Neural cell (in vitro differentiated cells): ENCODE data around the gene CTDP1. TPM values are rescaled to one million over a fixed set of nuclear protein-coding genes. Genes with fewer than 3 reads are reported as not detected.

ENCODE experiments used
- H2AFZ ChIP-seq: fragments of 200-600, 300-800 bp; sonication (generic), shearing (Covaris generic); 2 replicates; pipeline ENCODE4 v1.6.0; 2014; ENCODE audit warnings: low read depth, mild to moderate bottlenecking, antibody characterized with exemption, low read length, moderate library complexity
- H3F3A ChIP-seq: fragments of 200-600 bp; shearing (Covaris generic); 2 replicates; pipeline ENCODE4 v1.6.1; 2016; ENCODE audit warnings: mild to moderate bottlenecking, moderate library complexity, mixed read lengths, antibody characterized with exemption, low read length; ENCODE audit not compliant: insufficient read depth, poor library complexity, severe bottlenecking
- H3K27ac ChIP-seq: fragments of 200-600, 300-800 bp; sonication (generic), shearing (Covaris generic); 2 replicates; pipeline ENCODE4 v1.5.1; 2014; ENCODE audit warnings: mild to moderate bottlenecking, low read length, moderate library complexity
- H3K27me3 ChIP-seq: fragments of 300-800, 200-600 bp; sonication (generic), shearing (Covaris generic); 2 replicates; pipeline ENCODE4 v1.6.0; 2014; ENCODE audit warnings: mild to moderate bottlenecking, low read depth, low read length, moderate library complexity; ENCODE audit not compliant: insufficient read depth
- H3K36me3 ChIP-seq: fragments of 300-800, 200-600 bp; sonication (generic), shearing (Covaris generic); 2 replicates; pipeline ENCODE4 v1.5.1; 2014; ENCODE audit warnings: mild to moderate bottlenecking, antibody characterized with exemption, low read length, moderate library complexity; ENCODE audit not compliant: insufficient read depth
- H3K4me2 ChIP-seq: fragments of 300-800, 200-600 bp; sonication (generic), shearing (Covaris generic); 2 replicates; pipeline ENCODE4 v1.6.0; 2014; ENCODE audit warnings: mild to moderate bottlenecking, low read length
- H3K4me3 ChIP-seq: fragments of 300-800, 200-600 bp; sonication (generic), shearing (Covaris generic); 2 replicates; pipeline ENCODE4 v1.5.1; 2014; ENCODE audit warnings: mild to moderate bottlenecking, low read length, moderate library complexity
- H3K79me2 ChIP-seq: fragments of 200-600 bp; shearing (Covaris generic); replicated peaks from 2 replicates; pipeline ENCODE4 v1.6.0; 2014; ENCODE audit warnings: mild to moderate bottlenecking, low read length, moderate library complexity; ENCODE audit not compliant: insufficient read depth
- H3K9ac ChIP-seq: fragments of 300-800, 200-600 bp; sonication (generic), shearing (Covaris generic); 2 replicates; pipeline ENCODE4 v1.6.1; 2016; ENCODE audit warnings: mild to moderate bottlenecking, low read length, mixed read lengths
- H3K9me2 ChIP-seq: fragments of 200-600 bp; shearing (Covaris generic); 2 replicates; pipeline ENCODE4 v1.6.1; 2016; ENCODE audit warnings: mild to moderate bottlenecking, low read length, mixed read lengths; ENCODE audit not compliant: insufficient read depth
- H3K9me3 ChIP-seq: fragments of 200-600, 300-800 bp; sonication (generic), shearing (Covaris generic); 2 replicates; pipeline ENCODE4 v1.6.1; 2016; ENCODE audit warnings: mild to moderate bottlenecking, mixed run types, low read length, moderate library complexity, mixed read lengths
- H4K20me1 ChIP-seq: fragments of 200-600 bp; shearing (Covaris generic); 2 replicates; pipeline ENCODE4 v1.6.1; 2016; ENCODE audit warnings: mild to moderate bottlenecking, mixed run types; ENCODE audit not compliant: insufficient read depth
- CTCF ChIP-seq: fragments of 450-650 bp; IDR thresholded peaks from 2 replicates; pipeline ENCODE4 v1.5.1; 2014; ENCODE audit warnings: antibody characterized with exemption, mild to moderate bottlenecking, moderate library complexity; ENCODE audit not compliant: poor library complexity, severe bottlenecking
- EP300 ChIP-seq: fragments of 450-650 bp; conservative IDR thresholded peaks from 2 replicates; pipeline ENCODE4 v1.6.1; 2014; ENCODE audit warnings: antibody characterized with exemption, mild to moderate bottlenecking, moderate library complexity; ENCODE audit not compliant: poor library complexity, severe bottlenecking
- EZH2 ChIP-seq: fragments of 200-600, 300-800 bp; shearing (Covaris generic), sonication (generic); IDR thresholded peaks from 2 replicates; pipeline ENCODE4 v1.6.1; 2014; ENCODE audit warnings: antibody characterized with exemption, low read length, borderline replicate concordance, mild to moderate bottlenecking; ENCODE audit not compliant: insufficient read depth, poor library complexity, severe bottlenecking
- MXI1 ChIP-seq: fragments of 450-650 bp; conservative IDR thresholded peaks from 2 replicates; pipeline ENCODE4 v1.6.1; 2014; ENCODE audit warnings: antibody characterized with exemption, mild to moderate bottlenecking; ENCODE audit not compliant: poor library complexity, severe bottlenecking
- POLR2AphosphoS5 ChIP-seq: IDR thresholded peaks from 2 replicates; pipeline ENCODE4 v1.6.1; 2012
- RAD21 ChIP-seq: fragments of 450-650 bp; conservative IDR thresholded peaks from 2 replicates; pipeline ENCODE4 v1.6.1; 2014; ENCODE audit warnings: antibody characterized with exemption, mild to moderate bottlenecking, moderate library complexity
- REST ChIP-seq: IDR thresholded peaks from 2 replicates; pipeline ENCODE4 v1.6.1; 2012; ENCODE audit warnings: borderline replicate concordance
- SMC3 ChIP-seq: fragments of 450-650 bp; conservative IDR thresholded peaks from 2 replicates; pipeline ENCODE4 v1.6.1; 2014; ENCODE audit warnings: antibody characterized with exemption, mild to moderate bottlenecking, moderate library complexity; ENCODE audit not compliant: poor library complexity
- TAF1 ChIP-seq: IDR thresholded peaks from 2 replicates; pipeline ENCODE4 v1.6.1; 2012; ENCODE audit warnings: low read depth
- polyA plus RNA-seq: library from polyadenylated mRNA; depleted of rRNA; stranded (reverse); fragments of >200 nt; gene quantifications from 2 replicates; pipeline ENCODE4 v1.2.3, GENCODE V29; 2014

Gene CTDP1
- polyA plus RNA-seq, 1 donor from 2014 or later: 22.3 TPM

- no peak overlapping the region for H3K4me2 ChIP-seq
- no peak overlapping the region for H3K4me3 ChIP-seq
- H3K9ac ChIP-seq: no peak overlapping the region
- H3K36me3 ChIP-seq: peaks cover 8% of the 10 kb centered on the region
- no peaks in the 10 kb centered on the region for H4K20me1 ChIP-seq
- no peaks in the 10 kb centered on the region for H3K79me2 ChIP-seq
- H3K27ac ChIP-seq: no peak overlapping the region
- H3F3A ChIP-seq: no peaks in the 10 kb centered on the region
- H3K9me3 ChIP-seq: no peaks in the 10 kb centered on the region
- TF ChIP-seq CTCF (no peak), SMC3 (no peak), EZH2 (no peak), REST (no peak), MXI1 (no peak), EP300 (no peak), RAD21 (no peak), TAF1 (no peak), POLR2AphosphoS5 (no peak)
- no peaks in the 10 kb centered on the region for H3K9me2 ChIP-seq
- H3K27me3 ChIP-seq: no peaks in the 10 kb centered on the region
- H2AFZ ChIP-seq: no peak overlapping the region
Measured at GRCh38 chr18:79741362-79741700, 61.7 kb downstream of the CTDP1 start.

GRCh38 chr18:79742076-79742475, 62.5 kb downstream of the CTDP1 start:
- H3K36me3 ChIP-seq: peaks cover 8% of the 10 kb centered on the region
- no peak overlapping the region for H2AFZ ChIP-seq
- no peaks in the 10 kb centered on the region for H3K9me2 ChIP-seq
- no peak for TF ChIP-seq SMC3
- no peak for TF ChIP-seq REST
- no peak for TF ChIP-seq MXI1
- TF ChIP-seq POLR2AphosphoS5: no peak
- H3F3A ChIP-seq: no peaks in the 10 kb centered on the region
- no peaks in the 10 kb centered on the region for H4K20me1 ChIP-seq
- no peaks in the 10 kb centered on the region for H3K9me3 ChIP-seq
- no peak overlapping the region for H3K9ac ChIP-seq
- no peaks in the 10 kb centered on the region for H3K79me2 ChIP-seq
- H3K27me3 ChIP-seq: no peaks in the 10 kb centered on the region
- no peak overlapping the region for H3K4me2 ChIP-seq
- H3K4me3 ChIP-seq: no peak overlapping the region
- H3K27ac ChIP-seq: no peak overlapping the region
